SU-DHL-6 (cell line): Measurements from ENCODE around the gene CARD14.

Experiments
- H2AFZ ChIP-seq: fragments of 200-600 bp; sonication (generic); 2 replicates; pipeline ENCODE4 v1.6.1; 2014; ENCODE audit warnings: low read depth, mild to moderate bottlenecking, moderate library complexity, mixed read lengths, antibody characterized with exemption, low read length; ENCODE audit not compliant: severe bottlenecking
- H3F3A ChIP-seq: fragments of 200-600 bp; shearing (Covaris generic); 2 replicates; pipeline ENCODE4 v1.6.0; 2016; ENCODE audit warnings: antibody characterized with exemption, mild to moderate bottlenecking; ENCODE audit not compliant: insufficient read depth
- H3K27ac ChIP-seq: fragments of 200-600 bp; sonication (generic); 2 replicates; pipeline ENCODE4 v1.5.1; 2016; ENCODE audit warnings: low read depth, mild to moderate bottlenecking, low read length, moderate library complexity, mixed read lengths
- H3K27me3 ChIP-seq: fragments of 200-600 bp; sonication (generic), shearing (Covaris generic); 2 replicates; pipeline ENCODE4 v1.6.0; 2014; ENCODE audit warnings: mild to moderate bottlenecking, low read length
- H3K36me3 ChIP-seq: fragments of 200-600 bp; sonication (generic); 2 replicates; pipeline ENCODE4 v1.6.1; 2014; ENCODE audit warnings: mild to moderate bottlenecking, low read length, mixed read lengths
- H3K4me2 ChIP-seq: fragments of 300-600, 200-600 bp; shearing (Covaris generic), sonication (generic); 2 replicates; pipeline ENCODE4 v1.6.0; 2014; ENCODE audit warnings: low read length, low read depth, mild to moderate bottlenecking; ENCODE audit not compliant: poor library complexity, severe bottlenecking
- H3K4me3 ChIP-seq: fragments of 200-600 bp; sonication (generic); 2 replicates; pipeline ENCODE4 v1.5.1; 2014; ENCODE audit warnings: antibody characterized with exemption, low read length, mild to moderate bottlenecking, mixed read lengths; ENCODE audit not compliant: insufficient read depth, poor library complexity, severe bottlenecking
- H3K79me2 ChIP-seq: fragments of 200-600 bp; sonication (generic); 2 replicates; pipeline ENCODE4 v1.6.1; 2014; ENCODE audit warnings: mild to moderate bottlenecking, low read length, moderate library complexity; ENCODE audit not compliant: insufficient read depth
- H3K9ac ChIP-seq: fragments of 200-600 bp; sonication (generic); 2 replicates; pipeline ENCODE4 v1.7.0; 2014; ENCODE audit warnings: mild to moderate bottlenecking, low read length
- H3K9me2 ChIP-seq: fragments of 200-600 bp; sonication (generic); replicated peaks from 2 replicates; pipeline ENCODE4 v1.6.1; 2014; ENCODE audit warnings: low read length; ENCODE audit not compliant: insufficient read depth
- H3K9me3 ChIP-seq: fragments of 200-600 bp; sonication (generic); 2 replicates; pipeline ENCODE4 v1.6.1; 2014; ENCODE audit warnings: low read length, mixed read lengths; ENCODE audit not compliant: insufficient read depth
- H4K20me1 ChIP-seq: fragments of 200-600 bp; sonication (generic); 2 replicates; pipeline ENCODE4 v1.6.1; 2014; ENCODE audit warnings: low read depth, mild to moderate bottlenecking, antibody characterized with exemption, low read length, moderate library complexity, mixed read lengths
- EZH2phosphoT487 ChIP-seq: fragments of 200-600 bp; sonication (generic), shearing (Covaris generic); conservative IDR thresholded peaks from 2 replicates; pipeline ENCODE4 v1.6.1; 2018; ENCODE audit warnings: mild to moderate bottlenecking, antibody characterized with exemption, low read length, moderate library complexity, mixed read lengths
- TF ChIP-seq, protein P1 (sequence below): fragments of 200-600 bp; sonication (generic); IDR thresholded peaks from one replicate; pipeline ENCODE4 v1.5.1; 2017; ENCODE audit warnings: antibody characterized with exemption, mild to moderate bottlenecking, low read length, moderate library complexity; ENCODE audit not compliant: insufficient read depth, poor library complexity, severe bottlenecking

Gene CARD14

DNA sequence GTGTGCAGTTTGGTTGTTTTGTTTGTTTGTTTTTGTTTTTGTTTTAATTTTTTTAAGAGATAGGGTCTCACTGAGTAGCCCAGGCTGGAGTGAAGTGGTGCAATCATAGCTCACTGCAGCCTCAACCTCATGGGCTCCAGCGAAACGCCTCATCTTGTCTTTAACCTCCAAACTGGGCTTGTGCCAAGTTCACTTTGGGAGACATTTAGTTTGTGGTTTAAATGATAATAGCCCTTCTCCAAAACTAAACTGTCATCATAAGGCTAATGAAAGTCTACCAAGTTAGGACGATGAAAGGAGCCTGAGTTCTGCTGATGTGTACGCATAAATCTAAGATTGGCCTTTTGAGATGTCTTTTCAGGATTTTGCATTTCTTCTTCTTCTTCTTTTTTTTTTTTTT is 6.5 kb upstream of the CARD14 start:
- Histone ChIP-seq H3K9me2 (no peaks in the 10 kb centered on the region), H3K4me3 (no peak overlapping the region), H3K36me3 (no peaks in the 10 kb centered on the region), H4K20me1 (no peaks in the 10 kb centered on the region), H3K9ac (no peak overlapping the region), H3K79me2 (no peaks in the 10 kb centered on the region), H3K9me3 (no peaks in the 10 kb centered on the region), H3K4me2 (no peak overlapping the region), H3K27me3 (no peaks in the 10 kb centered on the region), H3F3A (no peaks in the 10 kb centered on the region), H2AFZ (no peak overlapping the region), H3K27ac (no peak overlapping the region)
- TF ChIP-seq, protein P1, sequence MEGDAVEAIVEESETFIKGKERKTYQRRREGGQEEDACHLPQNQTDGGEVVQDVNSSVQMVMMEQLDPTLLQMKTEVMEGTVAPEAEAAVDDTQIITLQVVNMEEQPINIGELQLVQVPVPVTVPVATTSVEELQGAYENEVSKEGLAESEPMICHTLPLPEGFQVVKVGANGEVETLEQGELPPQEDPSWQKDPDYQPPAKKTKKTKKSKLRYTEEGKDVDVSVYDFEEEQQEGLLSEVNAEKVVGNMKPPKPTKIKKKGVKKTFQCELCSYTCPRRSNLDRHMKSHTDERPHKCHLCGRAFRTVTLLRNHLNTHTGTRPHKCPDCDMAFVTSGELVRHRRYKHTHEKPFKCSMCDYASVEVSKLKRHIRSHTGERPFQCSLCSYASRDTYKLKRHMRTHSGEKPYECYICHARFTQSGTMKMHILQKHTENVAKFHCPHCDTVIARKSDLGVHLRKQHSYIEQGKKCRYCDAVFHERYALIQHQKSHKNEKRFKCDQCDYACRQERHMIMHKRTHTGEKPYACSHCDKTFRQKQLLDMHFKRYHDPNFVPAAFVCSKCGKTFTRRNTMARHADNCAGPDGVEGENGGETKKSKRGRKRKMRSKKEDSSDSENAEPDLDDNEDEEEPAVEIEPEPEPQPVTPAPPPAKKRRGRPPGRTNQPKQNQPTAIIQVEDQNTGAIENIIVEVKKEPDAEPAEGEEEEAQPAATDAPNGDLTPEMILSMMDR = no peak
- TF ChIP-seq EZH2phosphoT487 = no peak

DNA sequence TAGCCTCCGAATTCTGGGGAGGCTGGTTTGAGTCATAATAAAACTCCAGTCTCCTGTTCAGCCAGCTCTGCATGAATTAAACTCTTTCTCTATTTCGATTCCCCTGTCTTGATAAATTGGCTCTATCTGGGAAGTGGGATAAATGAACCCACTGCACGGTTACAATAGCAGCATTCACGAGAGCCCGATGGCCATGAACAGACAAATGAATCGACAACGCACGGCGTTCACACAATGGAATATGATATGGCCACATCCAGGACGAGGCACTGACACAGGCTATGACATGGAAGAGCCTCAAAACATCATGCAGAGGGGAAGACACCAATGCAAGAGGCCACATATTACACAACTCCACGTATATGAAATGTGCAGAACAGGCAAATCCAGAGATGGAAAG is 5.6 kb upstream of the CARD14 start:
- Histone ChIP-seq H4K20me1 (no peaks in the 10 kb centered on the region), H3K79me2 (no peaks in the 10 kb centered on the region), H3K4me2 (no peak overlapping the region), H3K9me3 (no peaks in the 10 kb centered on the region), H2AFZ (no peak overlapping the region), H3K9me2 (no peaks in the 10 kb centered on the region), H3K4me3 (no peak overlapping the region), H3F3A (no peaks in the 10 kb centered on the region), H3K9ac (no peak overlapping the region), H3K27me3 (no peaks in the 10 kb centered on the region), H3K27ac (no peak overlapping the region), H3K36me3 (no peaks in the 10 kb centered on the region)
- TF ChIP-seq, protein P1 = no peak
- TF ChIP-seq EZH2phosphoT487 = no peak

DNA sequence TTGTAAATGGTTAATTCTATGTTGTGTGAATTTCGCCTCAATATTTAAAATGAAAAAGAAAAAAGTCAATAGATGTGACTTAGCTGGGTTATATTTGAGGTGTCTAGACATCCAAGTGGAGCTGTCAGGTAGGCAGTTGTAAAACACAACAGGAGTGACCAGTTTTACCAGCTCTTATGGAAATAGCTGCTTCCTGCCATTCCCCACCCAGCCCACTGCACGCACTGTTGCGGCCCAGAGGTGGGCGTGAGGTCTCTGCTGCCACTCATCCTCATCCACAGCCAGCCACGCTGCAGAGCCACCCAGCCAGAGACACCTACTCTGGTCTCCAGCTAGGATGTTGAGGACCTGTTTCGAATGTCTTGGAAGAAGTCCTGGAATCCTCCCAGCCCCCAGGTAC is 3.4 kb upstream of the CARD14 start:
- H4K20me1 ChIP-seq = no peaks in the 10 kb centered on the region
- no peaks in the 10 kb centered on the region for H3K9me3 ChIP-seq
- H3K79me2 ChIP-seq = no peaks in the 10 kb centered on the region
- H2AFZ ChIP-seq = no peak overlapping the region
- no peaks in the 10 kb centered on the region for H3K9me2 ChIP-seq
- no peak for TF ChIP-seq EZH2phosphoT487
- TF ChIP-seq, protein P1 = no peak
- H3K27ac ChIP-seq = no peak overlapping the region
- no peak overlapping the region for H3K9ac ChIP-seq
- no peaks in the 10 kb centered on the region for H3K36me3 ChIP-seq
- no peaks in the 10 kb centered on the region for H3F3A ChIP-seq
- H3K4me2 ChIP-seq = no peak overlapping the region
- no peak overlapping the region for H3K4me3 ChIP-seq
- no peaks in the 10 kb centered on the region for H3K27me3 ChIP-seq

DNA sequence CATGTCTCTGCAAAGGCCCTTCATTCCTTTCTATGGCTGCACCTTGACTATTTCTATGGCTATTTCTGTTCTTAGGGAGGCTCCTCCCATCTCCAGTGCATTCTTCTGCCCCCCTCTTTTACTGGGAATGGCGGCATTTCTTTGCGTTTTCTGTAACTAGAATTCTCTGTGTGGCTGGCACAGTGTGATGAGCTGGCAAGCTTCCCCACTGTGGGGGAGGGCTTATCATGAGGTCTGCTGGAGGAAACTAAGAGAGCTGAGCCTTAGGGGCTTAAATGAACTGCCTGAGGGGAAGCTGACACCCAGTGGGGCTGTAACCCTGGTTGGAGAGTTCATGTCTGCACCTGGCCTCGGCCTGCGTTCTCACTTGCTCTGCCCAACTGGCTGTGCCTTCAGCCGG is 1.5 kb upstream of the CARD14 start:
- Histone ChIP-seq H3K79me2 (no peaks in the 10 kb centered on the region), H3K9me3 (no peaks in the 10 kb centered on the region), H3F3A (no peaks in the 10 kb centered on the region), H3K36me3 (no peaks in the 10 kb centered on the region), H3K9me2 (no peaks in the 10 kb centered on the region), H3K27me3 (no peaks in the 10 kb centered on the region), H3K9ac (no peak overlapping the region), H3K4me2 (no peak overlapping the region), H3K4me3 (no peak overlapping the region), H3K27ac (no peak overlapping the region), H4K20me1 (no peaks in the 10 kb centered on the region), H2AFZ (no peak overlapping the region)
- no peak for TF ChIP-seq EZH2phosphoT487
- TF ChIP-seq, protein P1 = no peak
